Measurements from ENCODE around the gene ZNF436.
"Not testable (repeated sequence)": the region's sequence is repeated elsewhere in the genome, so short reads cannot be mapped to it uniquely, and the experiment has no call there.

ZNF436 gene

DNA sequence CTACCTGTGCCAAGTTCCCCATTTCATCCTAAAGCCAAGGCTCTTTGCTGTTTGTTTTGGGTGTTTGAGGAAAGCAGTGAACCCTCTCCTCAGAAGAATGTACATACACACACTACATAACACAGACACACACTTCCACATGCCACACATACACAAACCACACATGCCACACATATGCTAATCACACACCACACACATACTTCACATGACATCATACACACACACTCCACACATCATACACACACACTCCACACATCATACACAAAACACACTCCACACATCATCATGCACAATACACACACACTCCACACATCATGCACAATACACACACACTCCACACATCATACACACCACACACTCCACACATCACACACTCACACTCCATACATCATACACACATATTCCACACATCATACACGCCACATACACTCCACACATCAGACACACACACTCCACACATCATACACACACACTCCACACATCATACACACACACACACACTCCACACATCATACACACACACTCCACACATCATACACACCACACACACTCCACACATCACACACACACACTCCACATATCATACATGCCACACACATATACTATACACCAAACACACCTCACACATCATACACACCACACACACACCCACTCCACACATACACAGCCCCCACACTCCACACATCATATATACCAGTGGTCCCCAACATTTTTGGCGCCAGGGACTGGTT, 22.7 kb upstream of the ZNF436 start:
- no peak for DNase-seq

DNA sequence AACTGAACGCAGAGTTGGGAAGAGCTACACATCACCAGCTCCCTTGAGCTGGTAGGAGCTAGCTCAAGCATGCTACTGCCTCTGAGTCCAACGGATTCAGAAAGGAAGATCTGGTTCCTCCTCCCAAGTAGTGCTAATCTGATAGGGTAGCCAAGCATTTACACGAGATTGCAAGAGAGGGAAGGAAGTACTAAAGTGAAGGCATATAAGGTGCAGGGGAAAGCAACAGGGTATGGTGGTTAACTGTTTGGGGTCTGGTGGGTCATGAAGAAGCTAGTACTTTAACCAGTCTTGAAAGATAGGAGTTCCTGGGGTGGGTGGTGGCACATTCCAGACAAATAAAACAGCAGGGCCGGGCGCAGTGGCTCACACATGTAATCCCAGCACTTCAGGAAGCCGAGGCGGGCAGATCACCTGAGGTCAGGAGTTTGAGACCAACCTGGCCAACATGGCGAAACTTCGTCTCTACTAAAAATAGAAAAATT, 20.2 kb upstream of the ZNF436 start:
- no peak for DNase-seq

DNA sequence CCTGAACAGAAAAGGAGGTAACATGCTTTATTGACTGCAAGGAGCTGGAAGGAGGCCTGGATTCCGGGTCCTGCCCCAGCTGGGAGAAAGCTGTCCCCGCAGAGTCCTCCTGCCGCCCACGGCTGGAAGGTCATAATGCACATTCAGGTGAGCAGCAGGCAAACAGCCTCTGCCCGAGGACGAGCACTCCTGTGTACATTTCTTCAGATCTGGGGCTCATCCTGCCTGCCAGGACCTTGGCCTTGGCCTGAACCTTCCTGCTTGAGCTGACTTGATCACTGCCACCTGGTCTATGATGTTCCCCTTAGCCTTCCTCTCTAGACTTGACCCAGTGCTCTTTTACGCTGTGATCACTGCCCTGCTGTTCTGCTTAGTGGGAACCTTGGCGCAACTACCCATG, 17.9 kb upstream of the ZNF436 start:
- DNase-seq: no peak

DNA sequence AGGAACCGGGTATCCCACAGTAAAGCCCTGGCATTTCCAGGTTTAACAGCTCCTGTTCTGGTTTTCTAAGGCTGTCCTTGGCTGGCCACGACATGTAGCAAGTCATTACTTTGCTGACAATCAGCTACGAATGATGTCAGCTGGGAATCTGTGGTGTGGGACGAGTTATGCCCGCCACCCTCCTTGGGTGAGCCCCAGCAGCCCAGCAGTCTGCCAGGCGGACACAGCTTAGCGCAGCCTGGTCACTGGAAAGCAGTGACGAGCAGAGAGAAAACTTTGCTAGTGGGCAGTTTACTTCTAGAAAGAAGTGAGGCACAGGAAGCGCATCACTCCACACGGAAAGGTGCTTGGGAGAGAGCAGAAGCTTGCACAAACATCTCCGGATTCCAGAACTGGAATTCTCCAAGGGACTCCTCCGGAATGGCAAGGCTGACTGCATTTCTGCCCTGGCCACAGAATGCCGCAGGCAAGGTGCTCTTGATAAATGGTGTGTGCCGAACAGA, 15.5 kb upstream of the ZNF436 start:
- DNase-seq: no peak

DNA sequence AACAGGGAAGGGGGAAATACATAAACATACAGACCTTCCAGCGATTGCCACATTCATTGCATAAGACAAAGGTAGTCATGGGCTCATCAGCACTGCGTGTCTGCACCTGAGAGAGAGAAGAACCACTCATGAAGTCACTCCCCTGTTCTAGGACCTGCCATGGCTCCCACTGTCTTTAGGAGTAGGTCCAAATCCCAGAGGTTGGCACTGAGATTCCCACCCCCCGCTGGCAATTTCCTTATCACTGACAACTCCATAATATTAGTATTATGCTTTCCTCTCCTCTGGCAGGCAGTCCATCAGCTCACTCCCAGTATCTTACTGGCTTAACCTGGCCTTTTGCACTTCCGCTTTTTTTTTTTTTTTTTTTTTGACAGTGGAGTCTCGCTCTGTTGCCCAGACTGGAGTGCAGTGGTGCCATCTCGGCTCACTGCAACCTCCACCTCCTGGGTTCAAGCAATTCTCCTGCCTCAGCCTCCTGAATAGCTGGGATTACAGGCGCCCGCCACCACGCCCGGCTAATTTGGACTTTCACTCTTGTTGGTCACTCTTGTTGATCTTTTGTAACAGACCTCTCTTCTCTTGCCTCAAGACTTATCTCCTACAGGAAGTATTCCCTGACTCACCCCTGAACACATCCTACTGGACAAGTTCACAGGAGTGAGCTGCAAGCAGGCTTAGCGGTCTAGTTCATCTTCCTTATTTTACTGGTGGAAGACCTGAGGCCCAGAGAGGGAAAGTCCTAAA, 14.8 kb upstream of the ZNF436 start:
- peak; percentile 42 for DNase-seq

DNA sequence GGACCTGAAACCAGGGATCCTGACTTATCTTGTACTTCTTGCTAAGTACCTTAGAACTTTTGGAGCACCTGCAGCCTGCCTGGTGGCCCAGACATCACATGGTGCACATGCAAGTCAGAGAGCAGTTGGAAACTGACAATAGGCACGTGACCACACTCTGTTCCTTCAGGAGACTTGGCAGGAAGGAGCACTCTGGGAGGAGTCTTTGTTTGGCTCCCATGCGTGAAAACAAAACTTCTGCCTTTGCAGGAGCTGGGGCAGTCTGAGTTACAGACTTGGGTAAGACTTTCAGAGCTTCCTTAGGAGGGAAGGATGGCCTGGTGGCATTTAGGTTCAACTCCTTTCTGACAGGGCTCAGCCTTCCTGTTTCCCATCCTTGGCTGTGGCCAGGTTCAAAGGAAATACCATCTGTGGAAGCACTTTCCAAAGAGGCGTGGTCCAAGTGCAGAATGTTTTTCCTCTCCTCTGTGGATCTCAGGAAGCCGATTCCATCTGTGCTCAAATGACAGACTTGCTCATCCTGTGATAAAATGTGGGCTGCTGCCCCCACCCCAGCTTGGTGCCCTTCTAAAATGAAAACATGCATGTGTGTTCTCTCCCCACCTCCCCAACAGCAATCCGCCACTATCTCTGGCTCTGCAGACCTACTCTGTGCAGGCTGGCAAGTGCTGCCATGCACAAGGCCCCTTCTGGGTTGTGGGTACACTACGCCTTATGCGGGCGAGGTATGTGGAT, 14.1 kb upstream of the ZNF436 start:
- no peak for DNase-seq

DNA sequence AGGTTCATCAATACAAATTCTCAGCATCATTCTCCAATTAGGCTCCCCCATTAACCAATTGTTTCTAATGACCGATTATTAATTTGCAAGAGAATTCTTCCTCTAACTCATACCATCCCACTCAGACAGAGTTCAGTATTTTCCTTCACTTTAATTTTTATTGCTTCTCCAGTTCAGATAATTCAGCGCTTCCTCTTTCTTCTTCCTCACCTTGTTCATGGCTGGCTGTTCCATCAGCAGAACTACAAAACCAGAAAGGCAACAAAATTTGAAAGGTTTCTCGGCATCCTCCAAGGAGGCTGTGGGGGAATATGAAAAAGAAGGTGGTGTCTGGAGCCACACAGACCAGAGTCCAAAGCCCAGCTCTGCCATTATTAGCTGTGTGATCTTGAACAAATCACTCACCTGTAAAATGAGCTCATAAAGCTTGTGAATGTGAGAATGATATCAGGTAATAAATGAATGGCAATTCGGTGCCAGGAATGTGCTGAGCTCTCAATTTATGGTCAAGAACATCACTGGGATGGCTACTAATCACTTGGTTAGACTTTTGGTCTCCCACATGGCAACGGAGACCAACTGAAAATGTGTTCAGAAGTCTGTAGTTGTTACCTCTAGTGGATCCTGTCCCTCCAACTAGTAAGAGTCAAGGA, 11.7 kb upstream of the ZNF436 start:
- DNase-seq: no peak

DNA sequence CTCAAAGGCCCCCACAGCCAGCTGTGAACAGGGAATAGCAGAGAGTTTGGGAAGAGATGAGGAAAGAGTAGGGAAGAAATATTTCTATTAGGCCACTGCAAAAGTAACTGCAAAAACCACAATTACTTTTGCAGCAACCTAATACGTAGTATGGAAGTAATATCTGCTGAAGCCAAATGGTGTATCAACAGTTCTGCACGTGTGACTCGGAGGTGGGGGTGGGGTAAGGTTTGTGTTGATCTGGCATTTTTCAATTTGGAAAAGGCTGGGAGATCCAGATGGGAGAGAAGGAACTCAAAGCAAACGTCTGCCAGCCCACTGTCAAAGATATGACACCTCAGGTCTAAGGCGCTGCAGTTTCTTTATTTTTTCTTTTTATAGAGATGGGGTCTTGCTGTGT, 11.1 kb upstream of the ZNF436 start:
- peak; percentile 33 for DNase-seq

DNA sequence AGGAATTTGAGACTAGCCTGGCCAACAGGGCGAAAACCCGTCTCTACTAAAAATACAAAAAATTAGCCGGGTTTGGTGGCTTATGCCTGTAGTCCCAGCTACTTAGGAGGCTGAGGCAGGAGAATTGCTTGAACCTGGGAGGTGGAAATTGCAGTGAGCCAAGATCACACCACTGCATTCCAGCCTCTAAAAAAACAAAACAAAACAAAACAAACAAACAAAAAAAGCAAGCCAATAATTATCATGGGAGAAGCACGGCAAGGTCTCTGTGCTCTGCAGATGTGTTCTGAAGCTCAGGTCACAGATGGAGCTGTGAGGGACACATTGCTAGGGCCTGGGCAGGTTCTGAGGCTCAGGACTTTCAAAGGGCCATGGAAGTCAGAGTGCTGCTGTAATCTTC, 10.6 kb upstream of the ZNF436 start:
- not testable (repeated sequence) for DNase-seq

DNA sequence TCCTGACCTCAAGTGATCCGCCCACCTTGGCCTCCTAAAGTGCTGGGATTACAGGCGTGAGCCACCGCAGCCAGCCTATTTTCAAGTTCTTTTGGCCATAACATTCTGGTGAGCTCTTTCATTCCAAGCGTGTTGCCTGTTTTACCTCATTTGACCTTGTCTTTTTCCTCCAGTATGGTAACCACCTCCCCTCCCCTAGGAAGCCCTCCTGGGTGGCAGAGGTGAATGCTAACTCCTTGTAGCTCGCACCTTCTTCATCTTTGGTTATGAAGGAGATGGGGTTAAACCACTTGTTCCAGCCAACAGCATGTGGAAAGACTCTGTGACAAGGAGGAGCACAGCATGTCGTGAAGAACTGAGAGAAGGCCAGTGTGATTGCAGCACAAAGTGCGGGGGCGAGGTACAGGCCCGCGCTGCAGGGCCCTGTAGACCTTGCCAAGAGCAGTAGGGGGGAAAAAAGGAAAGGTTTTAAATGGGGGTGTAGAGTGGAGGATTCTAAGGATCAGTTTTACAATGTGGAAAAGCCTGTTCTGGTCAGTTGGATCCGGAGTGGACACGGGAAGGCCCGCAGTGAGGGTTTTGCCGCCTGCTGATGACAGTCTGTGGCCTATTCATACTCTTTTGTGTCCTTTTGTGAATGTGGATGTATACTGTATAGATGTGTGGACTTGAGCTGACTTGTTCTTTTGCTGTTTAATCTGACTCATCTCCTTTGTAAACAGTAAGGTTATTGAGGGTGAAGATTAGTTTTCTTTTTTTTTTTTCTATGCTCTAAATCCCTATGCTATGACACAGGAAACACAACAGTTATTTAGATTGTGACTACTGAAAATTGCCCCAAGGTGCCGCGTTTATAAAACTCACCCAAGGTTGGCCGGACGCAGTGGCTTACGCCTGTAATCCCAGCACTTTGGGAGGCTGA, 7.5 kb upstream of the ZNF436 start:
- peak; percentile 64 for DNase-seq

DNA sequence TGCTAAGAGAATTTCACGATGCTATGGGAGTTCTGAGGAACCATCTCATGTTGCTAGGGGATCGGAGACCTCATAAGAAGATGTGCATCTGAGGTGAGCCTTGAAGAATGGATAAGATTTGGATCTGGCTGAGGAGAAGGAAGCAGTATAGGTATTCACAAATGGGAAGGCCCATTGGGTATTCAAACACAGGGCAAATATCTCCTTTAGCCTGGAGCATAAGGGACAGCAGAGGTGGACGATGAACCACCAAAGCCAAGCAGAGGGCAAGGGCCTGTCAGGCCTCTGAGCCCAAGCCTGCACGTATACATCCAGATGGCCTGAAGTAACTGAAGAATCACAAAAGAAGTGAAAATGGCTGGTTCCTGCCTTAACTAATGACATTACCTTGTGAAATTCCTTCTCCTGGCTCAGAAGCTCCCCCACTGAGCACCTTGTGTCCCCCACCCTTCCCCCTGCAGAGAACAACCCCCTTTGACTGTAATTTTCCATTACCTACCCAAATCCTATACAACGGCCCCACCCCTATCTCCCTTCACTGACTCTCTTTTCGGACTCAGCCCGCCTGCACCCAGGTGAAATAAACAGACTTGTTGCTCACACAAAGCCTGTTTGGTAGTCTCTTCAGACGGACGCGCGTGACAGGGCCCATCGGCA, 4.6 kb upstream of the ZNF436 start:
- DNase-seq: not testable (repeated sequence)

DNA sequence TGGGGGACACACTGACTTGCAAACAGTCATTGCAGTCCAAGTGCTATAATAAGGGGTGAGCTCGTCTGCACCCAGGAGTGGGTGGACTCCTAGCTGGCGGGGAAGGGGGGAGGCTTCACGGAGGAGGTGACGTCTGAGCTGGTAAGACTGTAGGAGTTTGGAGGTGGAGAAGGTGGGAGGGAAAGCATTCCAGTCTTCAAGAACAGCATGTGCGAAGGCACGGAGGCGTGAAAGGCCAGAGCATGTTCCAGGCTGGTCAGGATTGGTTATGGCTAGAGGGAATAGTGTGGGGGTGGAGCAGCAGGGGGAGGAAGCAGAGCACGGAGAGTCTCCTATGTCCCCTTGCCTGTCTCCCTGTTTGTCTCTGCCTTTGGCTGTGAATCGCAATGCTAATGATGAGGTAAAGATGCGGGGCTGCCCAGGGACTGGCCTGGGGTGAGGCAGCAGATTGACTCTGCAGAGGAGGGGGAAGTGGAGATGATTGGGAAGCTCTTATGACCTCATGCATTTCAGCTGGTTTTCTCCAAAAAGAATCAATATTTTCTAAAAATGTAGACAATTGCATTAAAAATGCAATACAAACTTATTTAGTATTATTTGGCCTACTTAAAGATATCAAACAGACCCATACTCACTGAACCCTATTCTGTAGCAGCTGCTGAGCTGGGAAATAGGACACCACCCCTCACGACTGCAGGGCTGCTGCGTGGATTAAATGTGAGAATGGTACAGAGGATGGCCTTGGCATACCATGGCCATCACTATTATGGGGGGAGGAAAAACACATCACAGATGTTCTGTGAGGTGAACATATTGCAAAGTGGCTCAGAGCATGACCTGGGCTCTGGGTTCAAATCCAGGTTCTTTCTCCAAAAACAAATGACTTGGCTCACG, 2.6 kb upstream of the ZNF436 start:
- no peak for DNase-seq

DNA sequence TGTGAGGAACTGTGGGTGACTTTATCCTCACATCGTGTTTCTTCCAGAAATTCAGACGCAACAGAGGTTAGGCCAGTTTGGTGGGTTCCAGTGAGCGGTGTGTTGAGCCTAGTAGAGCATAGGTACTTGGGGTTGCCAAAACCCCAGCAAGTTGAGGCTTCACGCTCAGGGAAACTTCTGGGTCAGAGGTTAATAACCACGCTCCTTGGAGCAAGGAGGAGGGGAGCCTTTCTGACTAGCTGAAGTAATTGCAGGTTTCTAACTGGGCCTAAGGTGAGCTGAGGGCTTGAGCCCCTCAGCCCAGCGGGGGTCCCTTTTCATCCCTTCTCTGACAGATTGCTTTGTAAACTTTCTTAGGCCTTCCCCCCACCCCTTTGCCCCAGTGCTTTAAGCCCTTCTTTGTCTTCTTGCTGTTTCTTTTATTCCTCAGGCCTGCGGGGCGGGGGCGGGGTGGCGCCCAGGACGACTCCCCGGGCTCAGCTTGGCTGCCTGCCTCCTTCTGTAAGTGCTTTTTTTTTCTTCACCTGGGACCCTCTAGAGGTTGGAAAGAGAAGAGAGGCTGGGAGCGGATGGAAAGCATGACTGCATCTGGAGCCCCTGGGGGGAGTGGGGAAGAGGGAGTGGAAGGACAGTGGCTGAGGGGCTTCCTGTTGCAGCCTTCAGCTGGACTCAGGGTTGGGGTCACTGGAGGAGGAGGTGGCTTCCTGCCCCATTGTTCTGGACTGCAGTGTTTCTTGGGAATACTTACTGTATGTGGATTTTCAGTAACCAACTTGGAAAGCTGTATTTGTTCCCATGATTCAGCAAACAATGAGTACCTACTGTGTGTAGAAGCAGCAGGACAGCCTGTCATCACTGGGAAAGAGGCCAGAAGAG, 1.3 kb upstream of the ZNF436 start:
- peak; percentile 34 for DNase-seq

DNA sequence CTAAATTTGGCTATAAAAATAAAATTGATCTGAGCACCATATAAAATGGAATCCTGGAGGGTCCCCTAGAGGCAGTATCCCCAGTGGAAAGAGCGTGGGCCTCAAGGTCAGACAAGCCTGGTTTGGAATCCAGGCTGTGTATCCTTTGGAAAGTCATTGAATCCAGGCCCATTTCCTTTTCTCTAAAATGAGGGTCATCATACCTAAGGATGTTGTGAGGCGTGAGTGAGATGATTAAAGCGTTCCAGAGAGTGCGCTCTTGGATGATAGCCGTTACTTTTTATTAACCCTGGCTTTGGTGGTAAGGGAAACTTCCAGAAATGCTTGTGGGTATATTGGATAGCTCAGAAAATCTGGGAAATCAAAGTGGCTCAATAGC, 683 bp upstream of the ZNF436 start:
- peak; percentile 34 for DNase-seq

DNA sequence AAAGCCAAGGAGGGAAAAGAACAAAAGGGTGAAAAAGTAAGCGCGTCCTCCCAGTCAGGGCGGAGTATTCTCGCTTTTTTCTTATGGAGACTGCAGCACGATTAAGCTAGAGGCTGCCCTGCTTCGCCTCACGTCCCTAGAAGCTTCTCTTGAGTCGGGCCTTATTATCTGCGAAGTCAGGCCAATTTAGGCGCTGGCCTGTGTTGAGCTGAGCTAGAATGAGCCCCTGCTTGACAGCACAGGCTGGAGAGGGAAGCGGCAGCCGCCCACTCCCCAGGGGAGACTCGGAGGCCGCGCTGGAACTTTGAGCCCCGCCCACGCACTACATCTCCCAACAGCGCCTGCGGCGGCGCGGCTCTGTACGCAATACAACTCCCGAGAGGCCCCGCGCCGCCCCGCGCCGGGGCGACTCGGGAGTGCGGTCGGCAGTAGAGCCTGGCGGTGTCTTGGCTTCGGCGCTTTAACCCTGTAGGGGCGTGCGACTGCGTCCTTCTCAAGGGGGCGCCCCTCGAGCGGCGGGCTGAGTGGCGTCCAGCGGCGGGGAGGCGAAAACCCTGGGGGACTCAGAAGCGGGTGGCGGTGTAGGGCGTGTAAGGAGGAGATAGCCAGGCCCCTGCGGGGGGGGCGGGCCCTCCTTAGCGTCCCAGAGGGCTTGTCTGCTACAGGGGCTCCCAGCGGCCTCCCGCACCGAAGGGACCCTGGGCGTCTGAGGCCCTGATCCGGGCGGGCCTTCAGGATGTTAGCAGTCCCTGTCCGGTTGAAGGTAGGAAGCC, 888 bp downstream of the ZNF436 start:
- peak; percentile 93 for DNase-seq

DNA sequence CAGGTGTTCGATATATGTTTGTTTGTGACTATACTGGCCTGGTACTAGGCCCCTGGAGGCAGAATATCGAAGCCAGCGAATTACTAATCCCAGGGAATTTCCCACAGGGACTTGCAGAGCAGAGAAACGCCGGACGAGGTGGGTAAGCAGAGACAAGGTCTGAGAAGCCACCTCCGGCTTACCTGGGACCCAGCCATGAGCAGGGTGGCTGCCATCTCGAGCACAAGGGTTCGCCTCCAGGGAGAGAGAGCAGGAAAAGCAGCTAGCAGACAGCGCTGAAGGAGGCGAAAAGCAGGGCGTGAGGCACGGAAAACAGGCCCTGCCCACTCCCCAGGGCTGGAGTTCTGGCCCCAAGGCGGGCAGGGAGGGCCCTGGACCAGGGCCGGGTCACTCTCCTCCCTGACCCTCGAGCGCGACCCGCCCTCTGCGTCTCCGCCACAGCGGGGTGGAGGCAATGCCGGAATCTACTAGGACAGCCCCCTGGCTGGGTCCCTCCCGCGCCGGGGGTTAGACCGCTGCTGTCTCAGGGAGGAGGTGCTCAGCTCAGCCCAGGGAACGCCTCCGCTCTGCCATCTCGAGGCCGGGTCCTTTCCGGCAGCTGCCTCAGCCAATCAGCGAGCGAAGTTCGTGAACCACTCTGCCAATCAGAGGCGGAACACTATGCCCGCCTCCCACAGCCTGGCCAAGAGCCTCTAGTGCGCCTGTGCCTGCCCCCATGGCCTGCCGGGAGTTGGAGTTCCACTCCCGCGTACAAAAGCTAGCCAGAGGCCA, 1.7 kb downstream of the ZNF436 start:
- DNase-seq: peak; percentile 99

DNA sequence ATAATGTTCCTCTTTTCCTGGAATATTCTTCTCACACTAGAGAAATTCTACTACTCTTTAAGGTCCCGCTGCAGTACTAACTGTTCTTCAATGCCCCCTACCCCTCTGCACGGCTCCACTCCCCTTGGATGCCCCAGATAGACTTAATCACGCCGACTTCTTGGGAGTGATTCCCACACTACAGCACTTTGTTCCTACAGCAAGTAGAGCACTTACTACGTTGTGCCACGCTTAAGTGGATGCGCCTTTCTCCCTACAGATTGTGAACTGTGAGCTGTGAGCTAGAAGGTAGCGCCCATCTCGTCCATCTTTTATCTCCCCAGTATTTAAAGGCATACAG, 2.2 kb downstream of the ZNF436 start:
- no peak for DNase-seq

DNA sequence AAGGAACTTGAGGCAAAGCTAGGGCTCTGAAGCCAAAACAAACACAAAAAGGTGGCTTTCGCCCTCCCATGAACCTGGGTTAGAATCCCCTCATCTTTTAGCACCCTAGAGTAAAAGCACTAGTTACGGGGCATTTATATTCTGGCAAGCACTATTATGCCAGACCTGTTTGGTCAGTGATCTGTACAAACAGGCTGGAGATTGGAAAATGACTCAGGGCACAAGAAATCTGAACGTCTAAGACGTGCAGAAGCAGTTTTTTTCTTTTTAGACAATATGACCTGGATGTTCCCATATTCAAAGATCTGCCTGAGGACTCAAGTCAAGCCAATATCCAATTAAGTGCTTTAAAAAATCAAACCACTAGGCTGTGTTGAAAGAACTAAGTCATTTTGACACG, 3.0 kb downstream of the ZNF436 start:
- DNase-seq: no peak
